Measurements from ENCODE around the gene IZUMO1. TPM values are rescaled to one million over a fixed set of nuclear protein-coding genes. Genes with fewer than 3 reads are reported as not detected.

The IZUMO1 gene
- total and polyA plus RNA-seq, 9 of the 15 experiments (the other 6 are each of a cell fraction or from before 2014, with no cell fraction given) = 0.14 to 2.1 (median 0.73) TPM

DNA sequence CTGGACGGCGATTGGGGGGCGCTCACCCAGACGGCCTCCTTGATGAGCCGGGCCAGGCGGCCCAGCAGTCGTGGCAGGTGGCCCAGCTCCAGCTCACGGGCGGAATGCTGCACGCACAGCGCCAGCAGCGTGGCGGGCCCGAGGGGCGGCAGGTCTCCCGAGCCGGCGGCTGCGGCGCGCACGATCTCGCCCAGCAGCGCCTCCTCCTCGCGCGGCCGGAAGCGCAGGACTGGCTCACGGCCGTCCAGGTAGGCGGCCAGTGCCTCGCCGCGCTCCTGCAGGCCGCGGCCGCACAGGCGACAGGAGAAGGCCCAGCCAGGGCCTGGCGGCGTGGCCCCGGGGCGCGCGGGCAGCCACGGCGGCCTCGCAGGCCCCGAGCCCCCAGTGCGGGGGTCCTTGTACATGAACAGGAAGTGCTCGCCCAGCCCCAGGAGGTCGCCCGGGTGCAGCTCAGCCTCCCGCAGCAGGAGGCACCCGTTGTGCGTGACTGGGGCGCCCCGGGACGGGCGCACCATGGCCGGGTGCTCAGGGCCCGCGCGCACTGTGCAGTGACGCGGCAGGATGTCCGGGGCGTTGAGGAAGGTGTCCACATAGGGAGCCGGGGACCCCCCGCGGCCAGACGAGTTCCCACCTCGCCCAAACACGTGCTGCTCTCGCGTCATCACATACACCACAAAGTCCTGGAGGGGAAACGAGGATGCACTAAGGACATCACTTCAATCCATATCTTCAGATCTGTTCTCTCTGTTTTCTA, 17.6 kb downstream of the IZUMO1 start:
- in situ Hi-C loops (cut with MboI) = no loop called here
- no TSS peak for BruUV-seq (replicated peaks)
- POLR2A ChIA-PET = no interaction called here

More for the DNA sequence above, 17.6 kb downstream of the IZUMO1 start:
- TF ChIP-seq, protein P1, sequence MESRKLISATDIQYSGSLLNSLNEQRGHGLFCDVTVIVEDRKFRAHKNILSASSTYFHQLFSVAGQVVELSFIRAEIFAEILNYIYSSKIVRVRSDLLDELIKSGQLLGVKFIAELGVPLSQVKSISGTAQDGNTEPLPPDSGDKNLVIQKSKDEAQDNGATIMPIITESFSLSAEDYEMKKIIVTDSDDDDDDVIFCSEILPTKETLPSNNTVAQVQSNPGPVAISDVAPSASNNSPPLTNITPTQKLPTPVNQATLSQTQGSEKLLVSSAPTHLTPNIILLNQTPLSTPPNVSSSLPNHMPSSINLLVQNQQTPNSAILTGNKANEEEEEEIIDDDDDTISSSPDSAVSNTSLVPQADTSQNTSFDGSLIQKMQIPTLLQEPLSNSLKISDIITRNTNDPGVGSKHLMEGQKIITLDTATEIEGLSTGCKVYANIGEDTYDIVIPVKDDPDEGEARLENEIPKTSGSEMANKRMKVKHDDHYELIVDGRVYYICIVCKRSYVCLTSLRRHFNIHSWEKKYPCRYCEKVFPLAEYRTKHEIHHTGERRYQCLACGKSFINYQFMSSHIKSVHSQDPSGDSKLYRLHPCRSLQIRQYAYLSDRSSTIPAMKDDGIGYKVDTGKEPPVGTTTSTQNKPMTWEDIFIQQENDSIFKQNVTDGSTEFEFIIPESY (CRISPR knock-in tag; IDR thresholded peaks at IDR 0.05) = 0 out of 2 replicates have a peak, but pooled peaks have one; percentile 13
- TF ChIP-seq LEF1 (IDR thresholded peaks at IDR 0.05) = no peak
- no peak for TF ChIP-seq NONO (IDR thresholded peaks at IDR 0.05; ENCODE audit: low read depth in 2 of 2, low read length in 1 of 2)
- DNase-seq (ENCODE audit: extremely low read depth in 1 of 4, low spot score in 3 of 4) = no peak
- Histone ChIP-seq H3K9ac (ENCODE audit: insufficient read depth in 1 of 2, low read depth in 2 of 2, low read length in 2 of 2) (no peak overlapping the region), H3K9me1 (ENCODE audit: control insufficient read depth, insufficient read depth, low read length) (no peaks in the 10 kb centered on the region), H3K27me3 (ENCODE audit: control insufficient read depth in 2 of 2, insufficient read depth in 2 of 2, low read length in 2 of 2) (no peaks in the 10 kb centered on the region), H3K4me1 (replicated peaks in 1 of 2; ENCODE audit: control insufficient read depth in 2 of 2, insufficient read depth in 2 of 2, low read length in 2 of 2) (peaks cover 7% of the 10 kb centered on the region in 2 experiments; a peak in 4 of 5 replicates), H3K9me3 (replicated peaks; ENCODE audit: control insufficient read depth, insufficient read depth, low read depth, low read length) (no peaks in the 10 kb centered on the region), H3K79me2 (ENCODE audit: control insufficient read depth, insufficient read depth, low read length) (no peaks in the 10 kb centered on the region), H3K4me3 (no peak overlapping the region), H4K20me1 (replicated peaks; ENCODE audit: control insufficient read depth, insufficient read depth, low read length) (no peaks in the 10 kb centered on the region), H2AFZ (ENCODE audit: low read depth, low read length) (no peak overlapping the region), H3K27ac (ENCODE audit: extremely low read depth, low read depth, low read length) (no peak overlapping the region), H3K36me3 (ENCODE audit: control insufficient read depth, insufficient read depth, low read length) (peaks cover 4% of the 10 kb centered on the region; the same call in 2 of the 3 replicates), H3K4me2 (ENCODE audit: insufficient read depth, low read length) (no peak overlapping the region)
- FAIRE-seq = no peak
- 90% methylated on average over 53 of the region's 77 CpGs for WGBS (ENCODE audit: insufficient coverage, low coverage, missing lambda C conversion rate)
- intact Hi-C loops (cut with micrococcal nuclease) = no loop called here
- ATAC-seq = no peak
- CTCF ChIA-PET (ENCODE audit: low intra/inter-chr PET ratio) = no interaction called here
